WTC11 (cell line): ENCODE results near the gene MRPS34. TPM values are rescaled to one million over a fixed set of nuclear protein-coding genes. Genes with fewer than 3 reads are reported as not detected.

Source experiments
- ATAC-seq: fragments of 200-7000 bp; cut with Tn5 transposase; 2 replicates; pipeline ENCODE4 v1.10.0; 2021; ENCODE audit warnings: mild to moderate bottlenecking, moderate library complexity
- CTCF ChIA-PET: fragments of 300-600 bp; sonication (Branson Sonifier 250); formaldehyde crosslinking; loops from one replicate; lab custom pipeline; 2021; ENCODE audit warnings: antibody characterized with exemption; lab: Charles Lee
- POLR2A ChIA-PET: fragments of 350-600 bp; sonication (Branson Sonifier 250); formaldehyde crosslinking; loops from one replicate; lab custom pipeline; 2021; ENCODE audit warnings: antibody characterized with exemption; lab: Charles Lee
- DNase-seq: peaks from one replicate; pipeline ENCODE4 v3.0.0; 2021; ENCODE audit warnings: low spot score
- H3K27ac Mint-ChIP-seq: 2 replicates; pipeline ENCODE4 v1.8.0; 2021; ENCODE audit warnings: mixed read lengths
- H3K27me3 Mint-ChIP-seq: 2 replicates; pipeline ENCODE4 v1.8.0; 2021; ENCODE audit warnings: low read depth, mild to moderate bottlenecking, moderate library complexity, mixed read lengths
- H3K36me3 Mint-ChIP-seq: 2 replicates; pipeline ENCODE4 v1.8.0; 2021; ENCODE audit warnings: mixed read lengths
- H3K4me1 Mint-ChIP-seq: 2 replicates; pipeline ENCODE4 v1.8.0; 2022; ENCODE audit warnings: mixed read lengths
- H3K4me3 Mint-ChIP-seq: 2 replicates; pipeline ENCODE4 v1.8.0; 2021; ENCODE audit warnings: mild to moderate bottlenecking, moderate library complexity, mixed read lengths
- H3K9me3 Mint-ChIP-seq: 2 replicates; pipeline ENCODE4 v1.8.0; 2021; ENCODE audit warnings: mixed read lengths
- CDX4 ChIP-seq: fragments of 250-450 bp; sonication (Bioruptor Pico); IDR thresholded peaks from 2 replicates; pipeline ENCODE4 v1.9.0; 2021; ENCODE audit warnings: moderate library complexity, mild to moderate bottlenecking, inconsistent platforms, borderline replicate concordance
- CREM ChIP-seq: sonication (generic); formaldehyde crosslinking; IDR thresholded peaks from 2 replicates; pipeline ENCODE4 v1.8.1; 2022; ENCODE audit warnings: mild to moderate bottlenecking, missing genetic modification reagents, moderate library complexity
- E2F1 ChIP-seq: sonication (generic); formaldehyde crosslinking; IDR thresholded peaks from 2 replicates; pipeline ENCODE4 v1.8.0; 2022; ENCODE audit warnings: mild to moderate bottlenecking, missing genetic modification reagents
- ELF4 ChIP-seq: sonication (generic); formaldehyde crosslinking; IDR thresholded peaks from 2 replicates; pipeline ENCODE4 v1.8.1; 2022; ENCODE audit warnings: low read depth, mild to moderate bottlenecking, moderate library complexity, missing genetic modification reagents
- FOXJ3 ChIP-seq: sonication (generic); formaldehyde crosslinking; IDR thresholded peaks from 2 replicates; pipeline ENCODE4 v1.9.0; 2021; ENCODE audit warnings: missing genetic modification reagents, mild to moderate bottlenecking, borderline replicate concordance
- GTF2I ChIP-seq: fragments of 250-450 bp; sonication (Bioruptor Pico); conservative IDR thresholded peaks from 2 replicates; pipeline ENCODE4 v1.4.0; 2021; ENCODE audit warnings: mild to moderate bottlenecking
- JAZF1 ChIP-seq: fragments of 250-450 bp; sonication (Bioruptor Pico); IDR thresholded peaks from 2 replicates; pipeline ENCODE4 v1.9.0; 2021; ENCODE audit warnings: moderate library complexity, mild to moderate bottlenecking, inconsistent platforms
- JUN ChIP-seq: sonication (generic); formaldehyde crosslinking; IDR thresholded peaks from 2 replicates; pipeline ENCODE4 v1.8.0; 2023; ENCODE audit warnings: mild to moderate bottlenecking, missing genetic modification reagents
- MXD4 ChIP-seq: fragments of 250-450 bp; sonication (Bioruptor Pico); IDR thresholded peaks from 2 replicates; pipeline ENCODE4 v1.8.0; 2021; ENCODE audit warnings: mild to moderate bottlenecking, moderate library complexity, borderline replicate concordance
- MYBL2 ChIP-seq: sonication (generic); formaldehyde crosslinking; IDR thresholded peaks from 2 replicates; pipeline ENCODE4 v1.8.1; 2023; ENCODE audit warnings: mild to moderate bottlenecking, moderate library complexity, missing genetic modification reagents
- NR2C2 ChIP-seq: sonication (generic); formaldehyde crosslinking; IDR thresholded peaks from 2 replicates; pipeline ENCODE4 v1.8.0; 2022; ENCODE audit warnings: mild to moderate bottlenecking, missing genetic modification reagents
- SMAD4 ChIP-seq: sonication (generic); formaldehyde crosslinking; IDR thresholded peaks from 2 replicates; pipeline ENCODE4 v1.8.0; 2022; ENCODE audit warnings: mild to moderate bottlenecking, missing genetic modification reagents
- SOX15 ChIP-seq: fragments of 250-450 bp; sonication (Bioruptor Pico); IDR thresholded peaks from 2 replicates; pipeline ENCODE4 v1.9.0; 2021; ENCODE audit warnings: mild to moderate bottlenecking
- ZBTB21 ChIP-seq: sonication (generic); formaldehyde crosslinking; IDR thresholded peaks from 2 replicates; pipeline ENCODE4 v1.8.1; 2023; ENCODE audit warnings: mild to moderate bottlenecking, missing genetic modification reagents, borderline replicate concordance
- ZNF121 ChIP-seq: sonication (generic); formaldehyde crosslinking; IDR thresholded peaks from 2 replicates; pipeline ENCODE4 v1.8.0; 2023; ENCODE audit warnings: missing genetic modification reagents
- ZNF219 ChIP-seq: sonication (generic); formaldehyde crosslinking; IDR thresholded peaks from 2 replicates; pipeline ENCODE4 v1.8.0; 2023; ENCODE audit warnings: missing genetic modification reagents, mild to moderate bottlenecking, borderline replicate concordance
- ZNF232 ChIP-seq: sonication (generic); formaldehyde crosslinking; IDR thresholded peaks from 2 replicates; pipeline ENCODE4 v1.8.0; 2022; ENCODE audit warnings: mild to moderate bottlenecking, missing genetic modification reagents
- ZNF263 ChIP-seq: sonication (generic); formaldehyde crosslinking; IDR thresholded peaks from 2 replicates; pipeline ENCODE4 v1.8.1; 2022; ENCODE audit warnings: low read depth, mild to moderate bottlenecking, moderate library complexity, missing genetic modification reagents
- ZNF423 ChIP-seq: fragments of 250-450 bp; sonication (Bioruptor Pico); IDR thresholded peaks from 2 replicates; pipeline ENCODE4 v2.1.2; 2022; ENCODE audit warnings: mild to moderate bottlenecking, moderate library complexity
- total RNA-seq: library from RNA; stranded (reverse); gene quantifications from 3 replicates; pipeline ENCODE4 v1.2.3, GENCODE V29; 2021
- TF ChIP-seq, protein P1 (sequence below): sonication (generic); formaldehyde crosslinking; IDR thresholded peaks from 2 replicates; pipeline ENCODE4 v1.8.0; 2022; ENCODE audit warnings: missing genetic modification reagents
- TF ChIP-seq, protein P2 (sequence below): fragments of 250-450 bp; sonication (Bioruptor Pico); conservative IDR thresholded peaks from 2 replicates; pipeline ENCODE4 v1.9.0; 2021; ENCODE audit warnings: mild to moderate bottlenecking

Gene MRPS34
- total RNA-seq, 1 experiment from 2014 or later: 258 TPM

GRCh38 chr16:1766701-1767100 lies 6.2 kb downstream of the MRPS34 start:
- TF ChIP-seq ELF4 (CRISPR knock-in tag) (no peak), ZNF121 (no peak), ZNF263 (CRISPR knock-in tag) (no peak)
- ChIA-PET POLR2A (no interaction called here), CTCF (no interaction called here)
- no peak overlapping the region for H3K27ac Mint-ChIP-seq
- no peaks in the 10 kb centered on the region for H3K9me3 Mint-ChIP-seq
- ATAC-seq: no peak
- H3K36me3 Mint-ChIP-seq: no peaks in the 10 kb centered on the region
- no peaks in the 10 kb centered on the region for H3K27me3 Mint-ChIP-seq
- DNase-seq: no peak
- H3K4me3 Mint-ChIP-seq: no peak overlapping the region
- peaks cover 4% of the 10 kb centered on the region for H3K4me1 Mint-ChIP-seq

- H3K4me3 Mint-ChIP-seq: no peak overlapping the region
- CTCF ChIA-PET: no interaction called here
These were observed 6.7 kb downstream of the MRPS34 start for GRCh38 chr16:1766231-1766630.

More at GRCh38 chr16:1766231-1766630, 6.7 kb downstream of the MRPS34 start:
- POLR2A ChIA-PET: interaction anchor here (1.0 kb wide), 1 partner anchor 346 kb away, joined by 3 read pairs; the partner anchor contains the start of gene UQCC4
- no peak overlapping the region for H3K27ac Mint-ChIP-seq
- peaks cover 4% of the 10 kb centered on the region for H3K4me1 Mint-ChIP-seq
- DNase-seq (no peak), ATAC-seq (no peak)
- TF ChIP-seq SMAD4 (CRISPR knock-in tag) (no peak), E2F1 (no peak), CREM (CRISPR knock-in tag) (no peak), ELF4 (CRISPR knock-in tag) (no peak), ZNF232 (CRISPR knock-in tag) (no peak), MXD4 (CRISPR knock-in tag) (no peak), GTF2I (CRISPR knock-in tag) (no peak), CDX4 (CRISPR knock-in tag) (no peak), JAZF1 (no peak), ZBTB21 (CRISPR knock-in tag) (no peak), JUN (no peak), SOX15 (CRISPR knock-in tag) (no peak), MYBL2 (CRISPR knock-in tag) (no peak), ZNF423 (CRISPR knock-in tag) (no peak), NR2C2 (CRISPR knock-in tag) (no peak), ZNF219 (no peak), FOXJ3 (no peak)
- TF ChIP-seq, protein P1, sequence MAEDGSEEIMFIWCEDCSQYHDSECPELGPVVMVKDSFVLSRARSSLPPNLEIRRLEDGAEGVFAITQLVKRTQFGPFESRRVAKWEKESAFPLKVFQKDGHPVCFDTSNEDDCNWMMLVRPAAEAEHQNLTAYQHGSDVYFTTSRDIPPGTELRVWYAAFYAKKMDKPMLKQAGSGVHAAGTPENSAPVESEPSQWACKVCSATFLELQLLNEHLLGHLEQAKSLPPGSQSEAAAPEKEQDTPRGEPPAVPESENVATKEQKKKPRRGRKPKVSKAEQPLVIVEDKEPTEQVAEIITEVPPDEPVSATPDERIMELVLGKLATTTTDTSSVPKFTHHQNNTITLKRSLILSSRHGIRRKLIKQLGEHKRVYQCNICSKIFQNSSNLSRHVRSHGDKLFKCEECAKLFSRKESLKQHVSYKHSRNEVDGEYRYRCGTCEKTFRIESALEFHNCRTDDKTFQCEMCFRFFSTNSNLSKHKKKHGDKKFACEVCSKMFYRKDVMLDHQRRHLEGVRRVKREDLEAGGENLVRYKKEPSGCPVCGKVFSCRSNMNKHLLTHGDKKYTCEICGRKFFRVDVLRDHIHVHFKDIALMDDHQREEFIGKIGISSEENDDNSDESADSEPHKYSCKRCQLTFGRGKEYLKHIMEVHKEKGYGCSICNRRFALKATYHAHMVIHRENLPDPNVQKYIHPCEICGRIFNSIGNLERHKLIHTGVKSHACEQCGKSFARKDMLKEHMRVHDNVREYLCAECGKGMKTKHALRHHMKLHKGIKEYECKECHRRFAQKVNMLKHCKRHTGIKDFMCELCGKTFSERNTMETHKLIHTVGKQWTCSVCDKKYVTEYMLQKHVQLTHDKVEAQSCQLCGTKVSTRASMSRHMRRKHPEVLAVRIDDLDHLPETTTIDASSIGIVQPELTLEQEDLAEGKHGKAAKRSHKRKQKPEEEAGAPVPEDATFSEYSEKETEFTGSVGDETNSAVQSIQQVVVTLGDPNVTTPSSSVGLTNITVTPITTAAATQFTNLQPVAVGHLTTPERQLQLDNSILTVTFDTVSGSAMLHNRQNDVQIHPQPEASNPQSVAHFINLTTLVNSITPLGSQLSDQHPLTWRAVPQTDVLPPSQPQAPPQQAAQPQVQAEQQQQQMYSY (CRISPR knock-in tag): no peak
- TF ChIP-seq, protein P2, sequence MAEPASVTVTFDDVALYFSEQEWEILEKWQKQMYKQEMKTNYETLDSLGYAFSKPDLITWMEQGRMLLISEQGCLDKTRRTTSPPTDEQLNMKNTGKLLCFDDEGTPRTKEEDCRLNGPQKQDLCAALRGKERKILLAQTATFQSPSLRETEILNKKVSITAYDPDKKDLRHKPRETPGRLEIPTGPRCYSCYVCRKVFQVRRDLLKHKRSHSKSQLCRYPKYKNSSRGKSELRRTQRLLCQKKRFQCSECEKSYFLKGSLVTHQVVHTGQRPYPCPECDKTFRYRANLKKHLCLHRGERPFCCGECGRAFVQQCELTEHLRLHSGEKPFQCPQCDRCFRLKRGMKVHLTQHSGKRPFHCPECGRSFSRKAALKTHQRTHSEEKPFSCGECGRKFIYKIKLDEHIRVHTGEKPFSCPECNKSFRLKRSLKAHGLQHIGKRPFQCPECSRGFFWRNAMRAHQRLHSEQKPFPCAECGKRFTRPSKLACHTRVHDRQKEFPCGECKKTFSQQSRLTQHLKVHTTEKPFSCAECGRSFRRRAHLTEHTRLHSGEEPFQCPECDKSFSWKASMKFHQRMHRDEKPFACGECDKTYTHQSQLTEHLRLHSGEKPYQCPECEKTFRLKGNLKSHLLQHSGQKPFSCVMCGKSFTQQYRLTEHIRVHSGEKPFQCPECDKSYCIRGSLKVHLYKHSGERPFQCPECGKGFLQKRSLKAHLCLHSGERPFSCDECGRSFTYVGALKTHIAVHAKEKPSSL (CRISPR knock-in tag): no peak
- H3K27me3 Mint-ChIP-seq: no peaks in the 10 kb centered on the region
- no peaks in the 10 kb centered on the region for H3K9me3 Mint-ChIP-seq
- no peaks in the 10 kb centered on the region; the same call in 1 of the 2 replicates for H3K36me3 Mint-ChIP-seq
